HepG2 (cell line): ENCODE data around the gene EGR1. TPM values are rescaled to one million over a fixed set of nuclear protein-coding genes. Genes with fewer than 3 reads are reported as not detected.

Experiments used
- ETV6 ChIP-seq: sonication (generic); formaldehyde crosslinking; conservative IDR thresholded peaks from 2 replicates; pipeline ENCODE4 v1.4.0; 2020; ENCODE audit warnings: missing genetic modification reagents
- HNF4A ChIP-seq: sonication (generic); formaldehyde crosslinking; IDR thresholded peaks from 2 replicates; pipeline ENCODE4 v1.4.0; 2020; ENCODE audit warnings: missing genetic modification reagents
- HNF4G ChIP-seq, 2 experiments: sonication (generic) in 1 of 2; formaldehyde crosslinking in 1 of 2; IDR thresholded peaks; 2 replicates each; pipeline versions ENCODE4 v1.4.0 to v1.6.1; 2011 to 2020; ENCODE audit warnings: borderline replicate concordance in 2 of 2, low read depth in 2 of 2, mild to moderate bottlenecking in 2 of 2, low read length in 1 of 2, missing genetic modification reagents in 1 of 2, moderate library complexity in 1 of 2
- LCORL ChIP-seq, 2 experiments: fragments of 450-650 bp in 1 of 2; sonication (generic) in 1 of 2; formaldehyde crosslinking in 1 of 2; IDR thresholded peaks; 2 replicates each; pipeline versions ENCODE4 v1.5.0 to v1.6.1; 2017 to 2020; ENCODE audit warnings: antibody characterized with exemption in 1 of 2, missing genetic modification reagents in 1 of 2
- MAZ ChIP-seq, 2 experiments: sonication (generic) in 1 of 2; formaldehyde crosslinking in 1 of 2; IDR thresholded peaks; 2 replicates each; pipeline versions ENCODE4 v1.5.0 to v1.6.1; 2012 to 2020; ENCODE audit warnings: low read depth in 2 of 2, mild to moderate bottlenecking in 2 of 2, borderline replicate concordance in 1 of 2, improper control_type of control experiment in 1 of 2, low read length in 1 of 2, missing genetic modification reagents in 1 of 2, moderate library complexity in 1 of 2
- NR3C1 ChIP-seq: sonication (generic); formaldehyde crosslinking; IDR thresholded peaks from 2 replicates; pipeline ENCODE4 v1.4.0; 2020; ENCODE audit warnings: missing genetic modification reagents
- ZNF205 ChIP-seq: IDR thresholded peaks from 2 replicates; pipeline ENCODE4 v1.6.1; 2018; ENCODE audit warnings: missing biosample characterization, missing genetic modification reagents
- ZNF230 ChIP-seq: sonication (generic); formaldehyde crosslinking; IDR thresholded peaks from 2 replicates; pipeline ENCODE4 v1.4.0; 2020; ENCODE audit warnings: mild to moderate bottlenecking, missing genetic modification reagents
- ZNF441 ChIP-seq: sonication (generic); formaldehyde crosslinking; IDR thresholded peaks from 2 replicates; pipeline ENCODE4 v1.7.0; 2021; ENCODE audit warnings: missing genetic modification reagents, borderline replicate concordance
- polyA plus RNA-seq, 8 experiments: library from polyadenylated mRNA; depleted of rRNA in 3 of 8; stranded (reverse) in 7 of 8; unstranded in 1 of 8; fragments of >200 nt; fragmentation: Illumina TruSeq in 4 of 8; extraction: Trizol in 4 of 8; gene quantifications; 2 replicates each; pipeline versions ENCODE4 v1.2.1 to v1.2.3, GENCODE V29; 2011 to 2016; ENCODE audit warnings: low read depth in 4 of 8, missing spikeins in 1 of 8, mixed read lengths in 1 of 8; ENCODE audit not compliant: insufficient read depth in 1 of 8
- total RNA-seq, 5 experiments: library from RNA; depleted of rRNA; stranded (reverse); fragments of >200 nt; fragmentation: Illumina TruSeq; extraction: Trizol; gene quantifications; 2 replicates each; pipeline ENCODE4 v1.2.3, GENCODE V29; 2016; ENCODE audit warnings: low read depth in 1 of 5
- TF ChIP-seq, protein P1 (sequence below): sonication (generic); formaldehyde crosslinking; IDR thresholded peaks from 2 replicates; pipeline ENCODE4 v1.9.0; 2021; ENCODE audit warnings: missing genetic modification reagents, borderline replicate concordance
- TF ChIP-seq, protein P2 (sequence below): sonication (generic); formaldehyde crosslinking; IDR thresholded peaks from 2 replicates; pipeline ENCODE4 v1.5.1; 2020; ENCODE audit warnings: missing genetic modification reagents, mild to moderate bottlenecking, borderline replicate concordance
- TF ChIP-seq, protein P3 (sequence below): sonication (generic); formaldehyde crosslinking; conservative IDR thresholded peaks from 2 replicates; pipeline ENCODE4 v1.8.0; 2022; ENCODE audit warnings: low read depth, missing genetic modification reagents
- TF ChIP-seq, protein P4 (sequence below): sonication (generic); formaldehyde crosslinking; IDR thresholded peaks from 2 replicates; pipeline ENCODE4 v1.9.0; 2022; ENCODE audit warnings: missing genetic modification reagents, mild to moderate bottlenecking, borderline replicate concordance
- TF ChIP-seq, protein P5 (sequence below): sonication (generic); formaldehyde crosslinking; IDR thresholded peaks from 2 replicates; pipeline ENCODE4 v1.4.0; 2020; ENCODE audit warnings: missing genetic modification reagents

The EGR1 gene
- total and polyA plus RNA-seq, 2 of the 13 experiments (the other 11 are each of a cell fraction or from before 2014, with no cell fraction given), result 4.1 to 4.5 TPM

DNA sequence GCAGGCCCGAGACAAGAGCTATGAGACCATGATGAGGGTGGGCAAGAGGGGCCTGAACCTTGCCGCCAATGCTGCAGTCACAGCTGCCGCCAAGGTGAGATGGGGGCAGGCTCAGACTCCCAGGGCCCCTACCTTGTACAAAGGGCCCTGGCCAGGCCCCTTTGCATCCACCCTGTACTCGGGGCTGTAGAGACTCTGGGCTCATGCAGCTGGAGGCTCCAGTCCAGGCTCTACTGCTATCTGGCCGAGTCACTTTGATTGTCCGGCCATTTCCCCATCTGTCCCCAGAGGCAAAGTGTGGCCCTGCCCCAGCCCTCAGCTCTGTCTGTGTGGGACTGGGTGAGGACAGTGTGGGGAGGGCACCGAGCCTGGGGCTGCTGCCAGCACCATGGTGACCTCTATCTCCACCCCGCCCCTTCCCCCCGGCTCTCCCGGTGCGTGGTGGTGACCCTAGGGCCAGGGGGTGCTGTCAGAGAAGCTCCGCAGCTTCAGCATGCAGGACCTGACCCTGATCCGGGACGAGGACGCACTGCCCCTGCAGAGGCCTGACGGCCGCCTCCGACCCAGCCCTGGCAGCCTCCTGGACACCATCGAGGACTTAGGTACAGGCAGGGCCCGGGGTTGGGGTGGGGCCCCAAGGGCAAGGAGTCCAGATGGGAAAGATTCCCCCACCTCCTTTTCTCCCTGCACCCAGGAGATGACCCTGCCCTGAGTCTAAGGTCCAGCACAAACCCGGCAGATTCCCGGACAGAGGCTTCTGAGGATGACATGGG lies 20.3 kb upstream of the EGR1 start (continued):
- TF ChIP-seq, protein P1, sequence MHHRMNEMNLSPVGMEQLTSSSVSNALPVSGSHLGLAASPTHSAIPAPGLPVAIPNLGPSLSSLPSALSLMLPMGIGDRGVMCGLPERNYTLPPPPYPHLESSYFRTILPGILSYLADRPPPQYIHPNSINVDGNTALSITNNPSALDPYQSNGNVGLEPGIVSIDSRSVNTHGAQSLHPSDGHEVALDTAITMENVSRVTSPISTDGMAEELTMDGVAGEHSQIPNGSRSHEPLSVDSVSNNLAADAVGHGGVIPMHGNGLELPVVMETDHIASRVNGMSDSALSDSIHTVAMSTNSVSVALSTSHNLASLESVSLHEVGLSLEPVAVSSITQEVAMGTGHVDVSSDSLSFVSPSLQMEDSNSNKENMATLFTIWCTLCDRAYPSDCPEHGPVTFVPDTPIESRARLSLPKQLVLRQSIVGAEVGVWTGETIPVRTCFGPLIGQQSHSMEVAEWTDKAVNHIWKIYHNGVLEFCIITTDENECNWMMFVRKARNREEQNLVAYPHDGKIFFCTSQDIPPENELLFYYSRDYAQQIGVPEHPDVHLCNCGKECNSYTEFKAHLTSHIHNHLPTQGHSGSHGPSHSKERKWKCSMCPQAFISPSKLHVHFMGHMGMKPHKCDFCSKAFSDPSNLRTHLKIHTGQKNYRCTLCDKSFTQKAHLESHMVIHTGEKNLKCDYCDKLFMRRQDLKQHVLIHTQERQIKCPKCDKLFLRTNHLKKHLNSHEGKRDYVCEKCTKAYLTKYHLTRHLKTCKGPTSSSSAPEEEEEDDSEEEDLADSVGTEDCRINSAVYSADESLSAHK (CRISPR knock-in tag), result no peak
- TF ChIP-seq HNF4G (IDR thresholded peaks at IDR 0.05; ENCODE audit: borderline replicate concordance, low read depth, low read length) (peak; percentile 18; the same call in 1 of the 2 replicates), HNF4G (CRISPR knock-in tag; IDR thresholded peaks at IDR 0.05; ENCODE audit: borderline replicate concordance, low read depth) (no peak), ZNF441 (CRISPR knock-in tag) (no peak), ZNF205 (CRISPR knock-in tag) (no peak), HNF4A (peak; percentile 43), LCORL (IDR thresholded peaks at IDR 0.05) (no peak), LCORL (CRISPR knock-in tag; IDR thresholded peaks at IDR 0.05) (peak; percentile 50; the same call in 1 of the 2 replicates), ETV6 (CRISPR knock-in tag) (no peak), MAZ (IDR thresholded peaks at IDR 0.05; ENCODE audit: borderline replicate concordance, low read depth, low read length) (no peak), MAZ (CRISPR knock-in tag; IDR thresholded peaks at IDR 0.05; ENCODE audit: low read depth) (peak; percentile 13; the same call in 1 of the 2 replicates), NR3C1 (no peak), ZNF230 (CRISPR knock-in tag) (no peak)
- TF ChIP-seq, protein P2, sequence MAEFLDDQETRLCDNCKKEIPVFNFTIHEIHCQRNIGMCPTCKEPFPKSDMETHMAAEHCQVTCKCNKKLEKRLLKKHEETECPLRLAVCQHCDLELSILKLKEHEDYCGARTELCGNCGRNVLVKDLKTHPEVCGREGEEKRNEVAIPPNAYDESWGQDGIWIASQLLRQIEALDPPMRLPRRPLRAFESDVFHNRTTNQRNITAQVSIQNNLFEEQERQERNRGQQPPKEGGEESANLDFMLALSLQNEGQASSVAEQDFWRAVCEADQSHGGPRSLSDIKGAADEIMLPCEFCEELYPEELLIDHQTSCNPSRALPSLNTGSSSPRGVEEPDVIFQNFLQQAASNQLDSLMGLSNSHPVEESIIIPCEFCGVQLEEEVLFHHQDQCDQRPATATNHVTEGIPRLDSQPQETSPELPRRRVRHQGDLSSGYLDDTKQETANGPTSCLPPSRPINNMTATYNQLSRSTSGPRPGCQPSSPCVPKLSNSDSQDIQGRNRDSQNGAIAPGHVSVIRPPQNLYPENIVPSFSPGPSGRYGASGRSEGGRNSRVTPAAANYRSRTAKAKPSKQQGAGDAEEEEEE (CRISPR knock-in tag), result no peak
- TF ChIP-seq, protein P3, sequence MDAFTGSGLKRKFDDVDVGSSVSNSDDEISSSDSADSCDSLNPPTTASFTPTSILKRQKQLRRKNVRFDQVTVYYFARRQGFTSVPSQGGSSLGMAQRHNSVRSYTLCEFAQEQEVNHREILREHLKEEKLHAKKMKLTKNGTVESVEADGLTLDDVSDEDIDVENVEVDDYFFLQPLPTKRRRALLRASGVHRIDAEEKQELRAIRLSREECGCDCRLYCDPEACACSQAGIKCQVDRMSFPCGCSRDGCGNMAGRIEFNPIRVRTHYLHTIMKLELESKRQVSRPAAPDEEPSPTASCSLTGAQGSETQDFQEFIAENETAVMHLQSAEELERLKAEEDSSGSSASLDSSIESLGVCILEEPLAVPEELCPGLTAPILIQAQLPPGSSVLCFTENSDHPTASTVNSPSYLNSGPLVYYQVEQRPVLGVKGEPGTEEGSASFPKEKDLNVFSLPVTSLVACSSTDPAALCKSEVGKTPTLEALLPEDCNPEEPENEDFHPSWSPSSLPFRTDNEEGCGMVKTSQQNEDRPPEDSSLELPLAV (CRISPR knock-in tag), result no peak
- TF ChIP-seq, protein P4, sequence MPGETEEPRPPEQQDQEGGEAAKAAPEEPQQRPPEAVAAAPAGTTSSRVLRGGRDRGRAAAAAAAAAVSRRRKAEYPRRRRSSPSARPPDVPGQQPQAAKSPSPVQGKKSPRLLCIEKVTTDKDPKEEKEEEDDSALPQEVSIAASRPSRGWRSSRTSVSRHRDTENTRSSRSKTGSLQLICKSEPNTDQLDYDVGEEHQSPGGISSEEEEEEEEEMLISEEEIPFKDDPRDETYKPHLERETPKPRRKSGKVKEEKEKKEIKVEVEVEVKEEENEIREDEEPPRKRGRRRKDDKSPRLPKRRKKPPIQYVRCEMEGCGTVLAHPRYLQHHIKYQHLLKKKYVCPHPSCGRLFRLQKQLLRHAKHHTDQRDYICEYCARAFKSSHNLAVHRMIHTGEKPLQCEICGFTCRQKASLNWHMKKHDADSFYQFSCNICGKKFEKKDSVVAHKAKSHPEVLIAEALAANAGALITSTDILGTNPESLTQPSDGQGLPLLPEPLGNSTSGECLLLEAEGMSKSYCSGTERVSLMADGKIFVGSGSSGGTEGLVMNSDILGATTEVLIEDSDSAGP (CRISPR knock-in tag), result peak; percentile 45; the same call in 1 of the 2 replicates
- TF ChIP-seq, protein P5, sequence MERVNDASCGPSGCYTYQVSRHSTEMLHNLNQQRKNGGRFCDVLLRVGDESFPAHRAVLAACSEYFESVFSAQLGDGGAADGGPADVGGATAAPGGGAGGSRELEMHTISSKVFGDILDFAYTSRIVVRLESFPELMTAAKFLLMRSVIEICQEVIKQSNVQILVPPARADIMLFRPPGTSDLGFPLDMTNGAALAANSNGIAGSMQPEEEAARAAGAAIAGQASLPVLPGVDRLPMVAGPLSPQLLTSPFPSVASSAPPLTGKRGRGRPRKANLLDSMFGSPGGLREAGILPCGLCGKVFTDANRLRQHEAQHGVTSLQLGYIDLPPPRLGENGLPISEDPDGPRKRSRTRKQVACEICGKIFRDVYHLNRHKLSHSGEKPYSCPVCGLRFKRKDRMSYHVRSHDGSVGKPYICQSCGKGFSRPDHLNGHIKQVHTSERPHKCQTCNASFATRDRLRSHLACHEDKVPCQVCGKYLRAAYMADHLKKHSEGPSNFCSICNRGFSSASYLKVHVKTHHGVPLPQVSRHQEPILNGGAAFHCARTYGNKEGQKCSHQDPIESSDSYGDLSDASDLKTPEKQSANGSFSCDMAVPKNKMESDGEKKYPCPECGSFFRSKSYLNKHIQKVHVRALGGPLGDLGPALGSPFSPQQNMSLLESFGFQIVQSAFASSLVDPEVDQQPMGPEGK (CRISPR knock-in tag), result peak; percentile 29; the same call in 1 of the 2 replicates
